Mesenchymal stem cell (in vitro differentiated cells and primary cell): Measurements from ENCODE around the gene HSPG2.

Source experiments
- DNase-seq: peaks from one replicate; pipeline ENCODE4 v3.0.0-alpha.2; 2013
- H2AFZ ChIP-seq: one replicate; pipeline ENCODE4 v1.6.1; 2013; ENCODE audit warnings: low read depth, mild to moderate bottlenecking, control low read depth, inconsistent platforms, low read length, moderate library complexity
- H2AK5ac ChIP-seq: 2 replicates; pipeline ENCODE4 v1.6.1; 2013; ENCODE audit warnings: low read length, moderate library complexity, mild to moderate bottlenecking, inconsistent platforms; ENCODE audit not compliant: severe bottlenecking
- H2BK120ac ChIP-seq: one replicate; pipeline ENCODE4 v1.6.1; 2013; ENCODE audit warnings: low read depth, mild to moderate bottlenecking, inconsistent platforms, low read length, moderate library complexity
- H2BK12ac ChIP-seq, 2 experiments: one replicate each; pipeline ENCODE4 v1.6.1; 2013; ENCODE audit warnings: inconsistent platforms in 2 of 2, low read length in 2 of 2, mild to moderate bottlenecking in 2 of 2, moderate library complexity in 2 of 2, control low read depth in 1 of 2
- H2BK15ac ChIP-seq: one replicate; pipeline ENCODE4 v1.6.1; 2013; ENCODE audit warnings: mild to moderate bottlenecking, low read depth, inconsistent platforms; ENCODE audit not compliant: poor library complexity, severe bottlenecking
- H2BK5ac ChIP-seq: 2 replicates; pipeline ENCODE4 v1.6.1; 2013; ENCODE audit warnings: low read depth, mild to moderate bottlenecking, low read length, control low read depth, inconsistent platforms; ENCODE audit not compliant: poor library complexity, severe bottlenecking
- H3K14ac ChIP-seq, 2 experiments: one replicate each; pipeline ENCODE4 v1.6.1; 2013; ENCODE audit warnings: inconsistent platforms in 2 of 2, low read length in 2 of 2, control low read depth in 1 of 2, mild to moderate bottlenecking in 1 of 2, moderate library complexity in 1 of 2
- H3K18ac ChIP-seq, 2 experiments: one replicate each; pipeline ENCODE4 v1.6.1; 2013; ENCODE audit warnings: inconsistent platforms in 2 of 2, low read length in 2 of 2, control low read depth in 1 of 2, low read depth in 1 of 2, mild to moderate bottlenecking in 1 of 2
- H3K23ac ChIP-seq, 2 experiments: one replicate each; pipeline ENCODE4 v1.6.1; 2013; ENCODE audit warnings: inconsistent platforms in 2 of 2, low read length in 2 of 2, mild to moderate bottlenecking in 2 of 2, moderate library complexity in 2 of 2, control low read depth in 1 of 2
- H3K27ac ChIP-seq: 2 replicates; pipeline ENCODE4 v1.5.1; 2013; ENCODE audit warnings: mild to moderate bottlenecking, moderate library complexity, low read length, control low read depth, inconsistent platforms; ENCODE audit not compliant: poor library complexity, severe bottlenecking
- H3K27me3 ChIP-seq, 2 experiments: 2 replicates each; pipeline versions ENCODE4 v1.6.1 to v1.7.0; 2013; ENCODE audit warnings: low read length in 2 of 2, mild to moderate bottlenecking in 2 of 2, moderate library complexity in 2 of 2, control low read depth in 1 of 2, inconsistent platforms in 1 of 2; ENCODE audit not compliant: control insufficient read depth in 1 of 2, insufficient read depth in 1 of 2
- H3K36me3 ChIP-seq, 2 experiments: 2 replicates each; pipeline versions ENCODE4 v1.6.1 to v1.7.0; 2013; ENCODE audit warnings: low read length in 2 of 2, control low read depth in 1 of 2, inconsistent platforms in 1 of 2, low read depth in 1 of 2, mild to moderate bottlenecking in 1 of 2; ENCODE audit not compliant: insufficient read depth in 2 of 2, control insufficient read depth in 1 of 2
- H3K4ac ChIP-seq, 2 experiments: one replicate each; pipeline ENCODE4 v1.6.1; 2013; ENCODE audit warnings: inconsistent platforms in 2 of 2, low read length in 2 of 2, mild to moderate bottlenecking in 2 of 2, moderate library complexity in 2 of 2, control low read depth in 1 of 2, low read depth in 1 of 2
- H3K4me1 ChIP-seq: 2 replicates; pipeline ENCODE4 v1.6.1; 2013; ENCODE audit warnings: low read depth, low read length, control low read depth; ENCODE audit not compliant: control insufficient read depth, insufficient read depth
- H3K4me2 ChIP-seq: 2 replicates; pipeline ENCODE4 v1.6.1; 2013; ENCODE audit warnings: low read length, mild to moderate bottlenecking, inconsistent platforms; ENCODE audit not compliant: poor library complexity, severe bottlenecking
- H3K4me3 ChIP-seq, 2 experiments: 2 replicates each; pipeline versions ENCODE4 v1.5.1 to v1.7.0; 2013; ENCODE audit warnings: low read length in 2 of 2, mild to moderate bottlenecking in 2 of 2, control low read depth in 1 of 2, low read depth in 1 of 2; ENCODE audit not compliant: insufficient read depth in 1 of 2
- H3K79me1 ChIP-seq: replicated peaks from 2 replicates; pipeline ENCODE4 v1.6.1; 2013; ENCODE audit warnings: mild to moderate bottlenecking, control low read depth, low read length, inconsistent platforms; ENCODE audit not compliant: poor library complexity, severe bottlenecking
- H3K9ac ChIP-seq: 2 replicates; pipeline ENCODE4 v1.7.0; 2013; ENCODE audit warnings: mild to moderate bottlenecking, low read length, moderate library complexity
- H3K9me3 ChIP-seq: 2 replicates; pipeline ENCODE4 v1.7.0; 2013; ENCODE audit warnings: mild to moderate bottlenecking, low read length; ENCODE audit not compliant: control insufficient read depth
- H4K8ac ChIP-seq: one replicate; pipeline ENCODE4 v1.6.1; 2013; ENCODE audit warnings: inconsistent platforms, mild to moderate bottlenecking, low read length, moderate library complexity
- H4K91ac ChIP-seq: one replicate; pipeline ENCODE4 v1.6.1; 2013; ENCODE audit warnings: mild to moderate bottlenecking, low read length, inconsistent platforms
- WGBS: methylation state at CpG from one replicate; pipeline ENCODE4 v1.1.7; 2013; ENCODE audit warnings: mixed read lengths; 5-methylcytosine and 5-hydroxymethylcytosine counted together

HSPG2 gene

DNA sequence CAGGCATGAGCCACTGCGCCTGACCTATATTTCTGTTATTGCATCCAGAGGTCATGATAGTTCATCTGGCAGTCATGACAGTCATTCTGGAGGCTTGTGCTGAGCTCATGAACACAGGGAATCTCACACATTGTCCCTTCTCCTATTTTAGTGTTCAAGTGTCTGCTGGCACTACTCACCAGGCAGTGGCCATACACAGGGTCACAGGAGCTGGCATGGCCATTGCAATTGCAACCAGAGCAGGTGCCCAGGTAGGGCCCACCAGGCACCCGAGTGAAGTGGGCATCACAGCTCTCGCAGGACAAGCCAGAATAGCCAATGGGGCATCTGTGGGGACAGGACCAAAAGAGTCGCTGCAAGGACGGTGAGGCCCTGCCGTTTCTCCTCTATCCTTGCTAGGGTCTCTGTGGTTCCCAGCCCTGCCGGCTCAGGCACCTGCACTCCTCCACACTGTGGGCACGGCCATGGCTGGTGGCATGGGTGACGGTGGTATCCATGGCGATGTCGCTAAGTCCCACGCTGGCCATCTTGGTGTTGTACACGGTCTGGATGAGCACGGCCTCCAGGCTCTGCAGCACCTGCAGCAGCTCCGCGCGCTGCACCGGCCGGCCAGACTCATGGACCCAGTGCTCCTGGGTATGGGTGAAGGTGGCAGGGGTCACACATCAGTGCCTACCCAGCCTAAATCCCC, 57.0 kb downstream of the HSPG2 start:
- Histone ChIP-seq H3K9me3 (no peaks in the 10 kb centered on the region), H2AFZ (no peak overlapping the region), H2BK12ac (no peak overlapping the region), H3K14ac (no peak overlapping the region), H2BK5ac (no peak overlapping the region), H3K4ac (no peak overlapping the region), H3K4me3 (no peak overlapping the region), H4K91ac (no peak overlapping the region), H3K27me3 (no peaks in the 10 kb centered on the region), H3K18ac (no peak overlapping the region), H2BK15ac (no peak overlapping the region), H3K4me1 (no peaks in the 10 kb centered on the region), H3K9ac (no peak overlapping the region), H3K4me2 (no peak overlapping the region), H3K79me1 (peaks cover 38% of the 10 kb centered on the region), H3K27ac (no peak overlapping the region), H2AK5ac (no peak overlapping the region), H4K8ac (no peak overlapping the region), H3K36me3 (peaks cover 94 to 95% of the 10 kb centered on the region in 2 experiments), H3K23ac (no peak overlapping the region), H2BK120ac (no peak overlapping the region)
- no peak for DNase-seq
- WGBS, result 97% methylated on average over 16 of the region's 19 CpGs

DNA sequence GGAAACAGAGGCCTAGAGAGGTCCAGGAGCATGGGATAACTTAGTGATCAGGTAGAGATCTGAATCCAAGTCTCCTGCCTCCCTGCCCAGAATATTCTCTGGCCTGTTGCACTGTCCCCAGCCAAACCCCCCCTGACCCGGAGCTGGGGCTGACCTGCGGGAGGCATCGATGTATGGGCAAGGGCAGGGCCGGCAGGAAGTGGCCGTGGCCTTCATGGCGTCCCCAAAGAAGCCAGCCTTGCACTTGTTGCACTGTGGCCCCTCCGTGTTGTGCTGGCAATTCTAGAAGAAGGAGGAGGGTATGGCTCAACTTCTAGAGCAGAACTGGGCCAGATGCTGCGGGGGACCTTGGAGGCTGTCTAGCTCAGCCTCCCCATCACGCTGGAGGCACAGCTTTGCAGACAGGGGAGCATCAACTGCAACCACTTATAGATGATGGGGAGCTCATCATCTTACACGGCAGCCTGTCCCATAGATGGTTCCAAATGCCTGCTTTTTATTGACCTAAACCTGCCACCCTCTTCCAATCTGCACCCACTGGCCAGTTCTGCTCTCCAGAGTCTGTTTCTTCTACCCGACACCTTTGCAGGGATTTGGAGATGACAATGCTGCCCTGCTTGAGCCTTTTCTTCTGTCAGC, 58.2 kb downstream of the HSPG2 start:
- Histone ChIP-seq H4K8ac (no peak overlapping the region), H3K23ac (no peak overlapping the region), H2BK15ac (no peak overlapping the region), H3K4me1 (no peaks in the 10 kb centered on the region), H3K36me3 (peaks cover 94 to 95% of the 10 kb centered on the region in 2 experiments), H4K91ac (no peak overlapping the region), H2BK120ac (no peak overlapping the region), H3K27ac (no peak overlapping the region), H3K9me3 (no peaks in the 10 kb centered on the region), H3K27me3 (no peaks in the 10 kb centered on the region), H2BK12ac (no peak overlapping the region), H3K4me3 (no peak overlapping the region), H2AFZ (no peak overlapping the region), H2AK5ac (no peak overlapping the region), H3K9ac (no peak overlapping the region), H3K4me2 (no peak overlapping the region), H3K18ac (no peak overlapping the region), H3K79me1 (peaks cover 36% of the 10 kb centered on the region), H3K14ac (no peak overlapping the region), H2BK5ac (no peak overlapping the region), H3K4ac (no peak overlapping the region)
- no peak for DNase-seq
- WGBS, result 97% methylated on average over 11 of the region's 11 CpGs

DNA sequence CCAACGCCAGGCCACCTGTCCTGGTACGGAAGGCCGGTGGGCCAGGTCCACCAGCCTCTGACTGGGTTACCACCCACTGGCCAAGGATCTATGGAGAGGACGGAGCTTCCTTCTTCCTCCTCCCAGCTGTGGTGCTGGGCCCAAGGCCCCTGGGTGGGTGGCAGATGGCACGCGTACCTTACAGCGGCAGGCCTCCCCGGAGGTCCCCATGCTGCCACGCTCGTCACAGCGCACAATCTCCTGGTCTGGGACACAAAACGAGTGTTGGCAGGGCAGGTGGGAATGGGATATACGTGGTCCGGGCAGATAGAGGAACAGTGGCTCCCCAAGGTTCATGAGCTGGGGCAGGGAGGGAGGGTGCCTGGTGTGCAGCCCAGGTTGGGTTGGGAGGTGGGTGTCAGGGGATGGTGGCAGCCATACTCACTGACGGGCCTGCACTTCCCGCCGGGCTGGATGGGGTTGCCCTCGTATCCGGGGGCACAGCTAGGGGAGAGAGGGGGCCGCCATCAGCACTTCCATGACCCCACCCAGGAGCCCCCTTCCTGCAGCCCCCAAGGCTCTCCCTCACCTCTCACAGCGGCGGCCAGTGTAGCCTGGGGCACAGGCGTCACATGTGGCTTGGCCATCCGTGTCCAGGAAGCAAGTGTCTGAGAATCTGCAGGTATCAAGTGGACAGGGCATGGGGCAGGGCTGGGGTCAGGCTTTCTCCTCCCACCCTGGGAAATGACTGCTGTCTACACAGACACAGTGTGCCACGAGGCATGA, 58.9 kb downstream of the HSPG2 start:
- no peak overlapping the region for H2BK12ac ChIP-seq
- H3K9ac ChIP-seq, result no peak overlapping the region
- H3K27me3 ChIP-seq, result no peaks in the 10 kb centered on the region
- H3K4me1 ChIP-seq, result no peaks in the 10 kb centered on the region
- no peak overlapping the region for H3K18ac ChIP-seq
- no peak overlapping the region for H2AK5ac ChIP-seq
- no peak overlapping the region for H3K4me2 ChIP-seq
- peaks cover 94 to 95% of the 10 kb centered on the region in 2 experiments for H3K36me3 ChIP-seq
- no peak overlapping the region for H2AFZ ChIP-seq
- no peak for DNase-seq
- H4K91ac ChIP-seq, result no peak overlapping the region
- no peaks in the 10 kb centered on the region for H3K9me3 ChIP-seq
- no peak overlapping the region for H3K4me3 ChIP-seq
- H3K4ac ChIP-seq, result no peak overlapping the region
- no peak overlapping the region for H2BK5ac ChIP-seq
- no peak overlapping the region for H4K8ac ChIP-seq
- no peak overlapping the region for H3K23ac ChIP-seq
- no peak overlapping the region for H2BK120ac ChIP-seq
- H2BK15ac ChIP-seq, result no peak overlapping the region
- 98% methylated on average over 22 of the region's 25 CpGs for WGBS
- H3K27ac ChIP-seq, result no peak overlapping the region
- peaks cover 33% of the 10 kb centered on the region for H3K79me1 ChIP-seq
- H3K14ac ChIP-seq, result no peak overlapping the region

DNA sequence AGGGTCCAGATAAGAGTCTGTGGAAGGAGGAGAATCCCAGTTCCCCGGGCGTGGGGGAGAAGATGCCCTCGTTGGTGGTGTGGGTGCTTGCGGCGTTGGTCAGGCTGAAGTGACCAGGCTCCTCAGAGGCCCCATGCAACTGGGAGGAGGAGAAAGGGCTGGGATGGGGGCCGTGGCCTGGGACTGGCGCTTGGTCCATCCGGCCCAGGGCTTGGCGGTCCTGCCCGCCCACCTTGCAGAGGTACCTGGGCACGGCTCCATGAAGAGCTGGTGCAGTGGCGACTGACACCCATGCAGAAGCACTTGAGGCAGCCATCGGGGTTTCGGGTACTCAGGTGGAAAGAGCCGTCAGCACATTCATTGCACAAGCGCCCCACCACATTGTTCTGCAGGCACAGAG, 60.8 kb downstream of the HSPG2 start:
- Histone ChIP-seq H3K4me3 (no peak overlapping the region), H4K91ac (no peak overlapping the region), H2AFZ (no peak overlapping the region), H2BK15ac (no peak overlapping the region), H3K14ac (no peak overlapping the region), H2BK12ac (no peak overlapping the region), H3K9me3 (no peaks in the 10 kb centered on the region), H3K4me1 (peaks cover 11% of the 10 kb centered on the region), H3K27ac (no peak overlapping the region), H3K36me3 (peaks cover 95 to 97% of the 10 kb centered on the region in 2 experiments), H4K8ac (no peak overlapping the region), H2BK120ac (no peak overlapping the region), H3K79me1 (peaks cover 33% of the 10 kb centered on the region), H2AK5ac (no peak overlapping the region), H3K4me2 (no peak overlapping the region), H3K27me3 (no peaks in the 10 kb centered on the region), H3K9ac (no peak overlapping the region), H2BK5ac (no peak overlapping the region), H3K18ac (no peak overlapping the region), H3K4ac (no peak overlapping the region), H3K23ac (no peak overlapping the region)
- WGBS, result 97% methylated on average over 16 of the region's 16 CpGs
- DNase-seq, result no peak
